Endothelial cell of umbilical vein (primary cell): ENCODE data around the gene TRABD2A. TPM values are rescaled to one million over a fixed set of nuclear protein-coding genes. Genes with fewer than 3 reads are reported as not detected.

Experiments used
- BruUV-seq: library from RNA; stranded (reverse); fragments of 400-500 nt; replicated peaks from 2 replicates; lab custom pipeline; 2021; lab: Mats Ljungman, UMichigan
- CTCF ChIA-PET: fragments of 300-600, 350-600 bp; sonication (Branson Sonifier 250); formaldehyde crosslinking; loops from one replicate; lab custom pipeline; 2021; ENCODE audit warnings: antibody characterized with exemption, inconsistent platforms; lab: Charles Lee
- POLR2A ChIA-PET: fragments of 300-600, 350-600 bp; sonication (Branson Sonifier 250); formaldehyde crosslinking; loops from one replicate; lab custom pipeline; 2021; ENCODE audit warnings: antibody characterized with exemption, inconsistent platforms; lab: Charles Lee
- DNase-seq: peaks from one replicate; pipeline ENCODE4 v3.0.0-alpha.2; 2011; ENCODE audit warnings: low read depth, low spot score
- FAIRE-seq: peaks from 2 replicates; lab custom pipeline; 2011; peaks lifted over from hg19 to GRCh38; lab: Jason Lieb, UNC
- H2AFZ ChIP-seq: 2 replicates; pipeline ENCODE4 v1.6.0; 2012; ENCODE audit warnings: low read depth, low read length, control low read depth, inconsistent platforms
- H3K27ac ChIP-seq: 2 replicates; pipeline ENCODE4 v1.5.1; 2011; ENCODE audit warnings: low read depth, mild to moderate bottlenecking, control low read depth, low read length, moderate library complexity; ENCODE audit not compliant: insufficient read depth
- H3K27me3 ChIP-seq, 2 experiments: 2 replicates each; pipeline versions ENCODE4 v1.6.0 to v1.6.1; 2011; ENCODE audit warnings: low read length in 2 of 2, mixed read lengths in 1 of 2; ENCODE audit not compliant: control insufficient read depth in 2 of 2, insufficient read depth in 2 of 2
- H3K36me3 ChIP-seq, 2 experiments: 2 replicates in 1 of 2; 3 replicates in 1 of 2; pipeline ENCODE4 v1.5.1; 2011; ENCODE audit warnings: low read length in 2 of 2, mild to moderate bottlenecking in 1 of 2, moderate library complexity in 1 of 2; ENCODE audit not compliant: control insufficient read depth in 2 of 2, insufficient read depth in 2 of 2; ENCODE audit errors: extremely low read depth in 1 of 2
- H3K4me1 ChIP-seq: 3 replicates; pipeline ENCODE4 v1.5.1; 2011; ENCODE audit warnings: mild to moderate bottlenecking, low read length; ENCODE audit not compliant: control insufficient read depth, insufficient read depth; ENCODE audit errors: extremely low read depth
- H3K4me2 ChIP-seq: 2 replicates; pipeline ENCODE4 v1.6.1; 2011; ENCODE audit warnings: low read length, control low read depth, mixed read lengths; ENCODE audit not compliant: insufficient read depth
- H3K4me3 ChIP-seq, 3 experiments: fragments of 200-600 bp in 1 of 3; sonication (generic), shearing (Covaris generic) in 1 of 3; replicated peaks in 1 of 3; 2 replicates each; pipeline ENCODE4 v1.5.1; 2011 to 2016; ENCODE audit warnings: control low read depth in 3 of 3, low read length in 3 of 3, mild to moderate bottlenecking in 2 of 3, inconsistent platforms in 1 of 3, low read depth in 1 of 3, moderate library complexity in 1 of 3; ENCODE audit not compliant: insufficient read depth in 1 of 3
- H3K79me2 ChIP-seq: 2 replicates; pipeline ENCODE4 v1.6.0; 2012; ENCODE audit warnings: low read length, inconsistent platforms; ENCODE audit not compliant: control insufficient read depth, insufficient read depth
- H3K9ac ChIP-seq: replicated peaks from 2 replicates; pipeline ENCODE3; 2011; ENCODE audit warnings: low read length, control low read depth; ENCODE audit not compliant: insufficient read depth; ENCODE audit errors: extremely low read depth
- H3K9me1 ChIP-seq: replicated peaks from 3 replicates; pipeline ENCODE4 v1.6.0; 2011; ENCODE audit warnings: mild to moderate bottlenecking, low read length; ENCODE audit not compliant: control insufficient read depth, insufficient read depth; ENCODE audit errors: extremely low read depth
- H3K9me3 ChIP-seq: replicated peaks from 2 replicates; pipeline ENCODE4 v1.5.1; 2012; ENCODE audit warnings: low read length, inconsistent platforms; ENCODE audit not compliant: control insufficient read depth, insufficient read depth
- H4K20me1 ChIP-seq: replicated peaks from 2 replicates; pipeline ENCODE3; 2011; ENCODE audit warnings: mild to moderate bottlenecking, low read length; ENCODE audit not compliant: control insufficient read depth, insufficient read depth; ENCODE audit errors: extremely low read depth
- CTCF ChIP-seq, 2 donors: IDR thresholded peaks; 1 replicate in 1 of 2; 2 replicates in 1 of 2; pipeline ENCODE4 v1.5.1; 2011; ENCODE audit warnings: low read length in 2 of 2, mild to moderate bottlenecking in 2 of 2, moderate library complexity in 2 of 2, control low read depth in 1 of 2, inconsistent platforms in 1 of 2, low read depth in 1 of 2; ENCODE audit not compliant: insufficient read depth in 1 of 2; ENCODE audit errors: extremely low read depth in 1 of 2
- EZH2 ChIP-seq: IDR thresholded peaks from 2 replicates; pipeline ENCODE4 v1.6.1; 2012; ENCODE audit warnings: borderline replicate concordance, low read depth, mild to moderate bottlenecking, moderate library complexity, low read length, inconsistent platforms; ENCODE audit not compliant: severe bottlenecking
- FOS ChIP-seq: IDR thresholded peaks from 2 replicates; pipeline ENCODE4 v1.6.1; 2011; ENCODE audit warnings: mild to moderate bottlenecking, low read length, moderate library complexity, borderline replicate concordance; ENCODE audit not compliant: insufficient read depth
- GATA2 ChIP-seq: IDR thresholded peaks from 2 replicates; pipeline ENCODE4 v1.7.0; 2011; ENCODE audit warnings: low read depth, mild to moderate bottlenecking, moderate library complexity, mixed read lengths, low read length; ENCODE audit not compliant: insufficient read length, insufficient read depth
- POLR2A ChIP-seq: IDR thresholded peaks from 2 replicates; pipeline ENCODE4 v1.6.1; 2012; ENCODE audit warnings: low read depth, mild to moderate bottlenecking, control low read depth, low read length
- POLR2AphosphoS5 ChIP-seq: IDR thresholded peaks from 2 replicates; pipeline ENCODE4 v1.6.1; 2012; ENCODE audit warnings: low read depth, mild to moderate bottlenecking, control low read depth, low read length, moderate library complexity; ENCODE audit not compliant: insufficient read depth
- dilution Hi-C: fragments of 300-500 bp; cut with MboI; formaldehyde crosslinking; loops from one replicate; pipeline ENCODE4 v1.15.0; 2019; ENCODE audit warnings: low sequenced_read_pairs; ENCODE audit not compliant: extremely low pct_ligation_motif_present
- intact Hi-C: fragments of 100-400 bp; cut with micrococcal nuclease; formaldehyde crosslinking; loops from one replicate; pipeline ENCODE4 v1.10.0; 2022
- polyA plus RNA-seq, 4 experiments: library from polyadenylated mRNA; depleted of rRNA in 3 of 4; stranded (reverse) in 3 of 4; unstranded in 1 of 4; fragments of >200 nt; gene quantifications; 2 replicates each; pipeline versions ENCODE4 v1.2.1 to v1.2.3, GENCODE V29; 2011 to 2012; ENCODE audit warnings: missing spikeins in 1 of 4
- total RNA-seq: library from RNA; stranded (reverse); gene quantifications from 2 replicates; pipeline ENCODE4 v1.2.3, GENCODE V29; 2021

Gene TRABD2A
- total and polyA plus RNA-seq, 2 donors (not counting 3 experiments of a cell fraction or from before 2014, with no cell fraction given), result 1.0 to 1.8 TPM

- CTCF ChIA-PET, result no interaction called here
These were observed 29.0 kb downstream of the TRABD2A start for GRCh38 chr2:84851876-84852275.

More at GRCh38 chr2:84851876-84852275, 29.0 kb downstream of the TRABD2A start:
- DNase-seq (no peak), FAIRE-seq (no peak)
- H3K9me1 ChIP-seq, result no peaks in the 10 kb centered on the region
- TF ChIP-seq FOS, result no peak
- no peak for TF ChIP-seq CTCF (IDR thresholded peaks at IDR 0.05; ENCODE audit: extremely low read depth in 1 of 2, insufficient read depth in 1 of 2, low read depth in 1 of 2, low read length in 2 of 2)
- no peak for TF ChIP-seq GATA2
- no peak for TF ChIP-seq POLR2AphosphoS5
- no peak for TF ChIP-seq EZH2
- TF ChIP-seq POLR2A, result no peak
- no peak overlapping the region for H3K27ac ChIP-seq
- H3K9ac ChIP-seq, result no peak overlapping the region
- BruUV-seq, result no TSS peak
- H3K4me2 ChIP-seq, result no peak overlapping the region
- H4K20me1 ChIP-seq, result no peaks in the 10 kb centered on the region
- H3K4me3 ChIP-seq, result no peak overlapping the region
- POLR2A ChIA-PET, result no interaction called here
- dilution Hi-C loops, result no loop called here
- H3K27me3 ChIP-seq, result no peaks in the 10 kb centered on the region
- no peak overlapping the region for H2AFZ ChIP-seq
- no peaks in the 10 kb centered on the region for H3K9me3 ChIP-seq
- H3K36me3 ChIP-seq, result no peaks in the 10 kb centered on the region
- H3K79me2 ChIP-seq, result no peaks in the 10 kb centered on the region
- intact Hi-C loops, result no loop called here
- H3K4me1 ChIP-seq, result no peaks in the 10 kb centered on the region
